ENCODE measurements around the gene RFPL4AL1. TPM values are rescaled to one million over a fixed set of nuclear protein-coding genes. Genes with fewer than 3 reads are reported as not detected.

Gene RFPL4AL1
- total RNA-seq, 6 experiments from 2014 or later, result 0.57 to 0.79 TPM; not detected in 4

- whole genome bisulfite sequencing (ENCODE audit: insufficient coverage, low coverage, low lambda C conversion rate, missing lambda C conversion rate), result 80% methylated on average over 1 of the region's 5 CpGs
- Histone ChIP-seq H3K27me3 (no peaks in the 10 kb centered on the region), H3K27ac (no peak overlapping the region), H3K4me1 (peaks cover 0 to 5% (median 0%) of the 10 kb centered on the region in 4 donors), H3K4me3 (no peak overlapping the region), H3K9me3 (no peaks in the 10 kb centered on the region), H3K36me3 (no peaks in the 10 kb centered on the region)
- no peak for TF ChIP-seq CTCF (IDR thresholded peaks at IDR 0.05)
- no peak for TF ChIP-seq POLR2A (IDR thresholded peaks at IDR 0.05)
- DNase-seq (no peak), ATAC-seq (no peak)
- intact Hi-C loops (cut with DNase I), result no loop called here
Measured at GRCh38 chr19:55813906-55814305, 45.0 kb downstream of the RFPL4AL1 start.

- TF ChIP-seq CTCF (IDR thresholded peaks at IDR 0.05) (no peak), POLR2A (IDR thresholded peaks at IDR 0.05) (no peak)
- DNase-seq (no peak), ATAC-seq (no peak)
- Histone ChIP-seq H3K9me3 (no peaks in the 10 kb centered on the region), H3K27me3 (no peaks in the 10 kb centered on the region), H3K4me1 (no peaks in the 10 kb centered on the region), H3K27ac (no peak overlapping the region), H3K36me3 (no peaks in the 10 kb centered on the region), H3K4me3 (no peak overlapping the region)
- intact Hi-C loops (cut with DNase I), result no loop called here
- 70% methylated on average over 3 of the region's 3 CpGs for WGBS (ENCODE audit: insufficient coverage, low coverage, low lambda C conversion rate, missing lambda C conversion rate)
Measured at GRCh38 chr19:55820037-55820436, 51.1 kb downstream of the RFPL4AL1 start.

Other genes starting within 250 kb of the RFPL4AL1 start
- gene SBK2, start 232.0 kb upstream of the RFPL4AL1 start, total RNA-seq, result not detected
- under 1 TPM in 2 of 6 experiments, not detected in 4; 0.33 to 0.56 TPM for gene SBK3, start 223.6 kb upstream of the RFPL4AL1 start, total RNA-seq
- 1 to 10 TPM; 1.9 to 4.6 (median 3.6) TPM for gene ZNF579, start 188.3 kb upstream of the RFPL4AL1 start, total RNA-seq
- gene FIZ1, start 169.6 kb upstream of the RFPL4AL1 start, total RNA-seq, result 10 to 100 TPM in 1 of 6 experiments, 1 to 10 TPM in 5; 3.0 to 13.1 (median 5.1) TPM
- 10 to 100 TPM in 4 of 6 experiments, 1 to 10 TPM in 2; 8.2 to 21.0 (median 11.3) TPM for gene ZNF524, start 168.8 kb upstream of the RFPL4AL1 start, total RNA-seq
- gene ZNF865, start 163.5 kb upstream of the RFPL4AL1 start, total RNA-seq, result 1 to 10 TPM; 4.2 to 6.0 (median 4.7) TPM
- 1 to 10 TPM; 2.9 to 5.5 (median 4.1) TPM for gene ZNF784, start 144.6 kb upstream of the RFPL4AL1 start, total RNA-seq
- gene ZNF580, start 128.1 kb upstream of the RFPL4AL1 start, total RNA-seq, result 10 to 100 TPM in 1 of 6 experiments, 1 to 10 TPM in 5; 5.4 to 11.6 (median 6.5) TPM
- gene ZNF581, start 125.5 kb upstream of the RFPL4AL1 start, total RNA-seq, result 1 to 10 TPM; 2.7 to 7.3 (median 5.1) TPM
- 10 to 100 TPM in 3 of 6 experiments, 1 to 10 TPM in 3; 6.1 to 19.7 (median 9.8) TPM for gene CCDC106, start 120.9 kb upstream of the RFPL4AL1 start, total RNA-seq
- gene U2AF2, start 114.1 kb upstream of the RFPL4AL1 start, total RNA-seq, result 10 to 100 TPM; 55.1 to 75.6 (median 63.5) TPM
- 100 to 1,000 TPM in 5 of 6 experiments, 10 to 100 TPM in 1; 88.9 to 162 (median 107) TPM for gene EPN1, start 93.9 kb upstream of the RFPL4AL1 start, total RNA-seq
- gene NLRP9, start 30.7 kb upstream of the RFPL4AL1 start, total RNA-seq, result not detected
- under 1 TPM in 4 of 6 experiments, not detected in 2; 0.31 to 0.99 (median 0.39) TPM for gene RFPL4A, start 10.0 kb upstream of the RFPL4AL1 start, total RNA-seq
- gene NLRP11, start 62.9 kb downstream of the RFPL4AL1 start, total RNA-seq, result under 1 TPM; 0.22 to 0.92 (median 0.25) TPM
- not detected for gene NLRP4, start 67.4 kb downstream of the RFPL4AL1 start, total RNA-seq
- gene NLRP13, start 163.2 kb downstream of the RFPL4AL1 start, total RNA-seq, result not detected
- not detected for gene NLRP8, start 178.7 kb downstream of the RFPL4AL1 start, total RNA-seq
- gene NLRP5, start 217.7 kb downstream of the RFPL4AL1 start, total RNA-seq, result not detected